A673 (cell line): ENCODE results near the gene NHS. TPM values are rescaled to one million over a fixed set of nuclear protein-coding genes. Genes with fewer than 3 reads are reported as not detected.

Source experiments
- BruUV-seq: library from RNA; stranded (reverse); fragments of 400-500 nt; replicated peaks from 2 replicates; lab custom pipeline; 2021; lab: Mats Ljungman, UMichigan
- CTCF ChIA-PET: fragments of 300-600 bp; sonication (Branson Sonifier 250); formaldehyde crosslinking; loops from one replicate; lab custom pipeline; 2022; ENCODE audit warnings: antibody characterized with exemption; lab: Charles Lee
- POLR2A ChIA-PET: fragments of 300-600 bp; sonication (Branson Sonifier 250); formaldehyde crosslinking; loops from one replicate; lab custom pipeline; 2022; ENCODE audit warnings: antibody characterized with exemption; ENCODE audit not compliant: low non-redundant PET; lab: Charles Lee
- DNase-seq: peaks from one replicate; pipeline ENCODE4 v3.0.0-alpha.2; 2015; ENCODE audit warnings: low spot score
- H3K27ac ChIP-seq: fragments of 200-600 bp; sonication (generic); 2 replicates; pipeline ENCODE4 v1.5.1; 2016; ENCODE audit warnings: mixed run types, low read depth, mild to moderate bottlenecking, mixed read lengths, antibody characterized with exemption, low read length; ENCODE audit not compliant: poor library complexity, severe bottlenecking
- H3K27me3 ChIP-seq: fragments of 200-600 bp; sonication (generic); replicated peaks from 2 replicates; pipeline ENCODE4 v1.6.1; 2017; ENCODE audit warnings: mixed run types, low read depth, mild to moderate bottlenecking, mixed read lengths, antibody characterized with exemption, low read length; ENCODE audit not compliant: insufficient read depth, poor library complexity
- H3K36me3 ChIP-seq: fragments of 200-600 bp; sonication (generic); 2 replicates; pipeline ENCODE4 v1.6.1; 2016; ENCODE audit warnings: mixed run types, mild to moderate bottlenecking, mixed read lengths, antibody characterized with exemption, low read length; ENCODE audit not compliant: insufficient read depth, poor library complexity, severe bottlenecking
- H3K4me1 ChIP-seq: fragments of 200-600 bp; sonication (generic); 2 replicates; pipeline ENCODE4 v1.6.1; 2017; ENCODE audit warnings: mixed run types, mild to moderate bottlenecking, mixed read lengths, antibody characterized with exemption, low read length; ENCODE audit not compliant: insufficient read depth, poor library complexity, severe bottlenecking
- H3K4me3 ChIP-seq: fragments of 200-600 bp; sonication (generic); 2 replicates; pipeline ENCODE4 v1.5.1; 2016; ENCODE audit warnings: low read depth, mixed run types, mild to moderate bottlenecking, mixed read lengths, low read length; ENCODE audit not compliant: poor library complexity, severe bottlenecking
- H3K9me3 ChIP-seq: fragments of 200-600 bp; sonication (generic); 2 replicates; pipeline ENCODE4 v1.6.1; 2016; ENCODE audit warnings: mixed run types, low read depth, mild to moderate bottlenecking, mixed read lengths, antibody characterized with exemption, low read length; ENCODE audit not compliant: poor library complexity, severe bottlenecking
- CTCF ChIP-seq: fragments of 300-800, 200-600 bp; sonication (generic); conservative IDR thresholded peaks from 2 replicates; pipeline ENCODE4 v1.5.1; 2017; ENCODE audit warnings: low read depth, mild to moderate bottlenecking, antibody characterized with exemption, low read length, moderate library complexity, mixed read lengths
- EZH2 ChIP-seq: fragments of 200-600 bp; sonication (generic); IDR thresholded peaks from 2 replicates; pipeline ENCODE4 v1.6.1; 2017; ENCODE audit warnings: borderline replicate concordance, low read depth, mild to moderate bottlenecking, mixed read lengths, antibody characterized with exemption, low read length; ENCODE audit not compliant: poor library complexity, severe bottlenecking
- intact Hi-C: fragments of 100-400 bp; cut with micrococcal nuclease; formaldehyde crosslinking; loops from one replicate; pipeline ENCODE4 v1.10.0; 2022; ENCODE audit not compliant: unreplicated experiment
- total RNA-seq: library from RNA; stranded (reverse); gene quantifications from 2 replicates; pipeline ENCODE4 v1.2.3, GENCODE V29; 2021

NHS gene
- total RNA-seq, 1 experiment from 2014 or later: 0.37 TPM

- ChIA-PET CTCF (no interaction called here), POLR2A (no interaction called here)
- Histone ChIP-seq H3K4me1 (no peaks in the 10 kb centered on the region), H3K36me3 (no peaks in the 10 kb centered on the region), H3K27ac (no peak overlapping the region), H3K9me3 (no peaks in the 10 kb centered on the region), H3K27me3 (peaks cover 15% of the 10 kb centered on the region), H3K4me3 (no peak overlapping the region)
- BruUV-seq: no TSS peak
- intact Hi-C loops: no loop called here
- TF ChIP-seq CTCF (no peak), EZH2 (no peak)
- DNase-seq: no peak
Measured at GRCh38 chrX:17644001-17644400, 269.0 kb downstream of the NHS start.

- POLR2A ChIA-PET: no interaction called here
Measured at GRCh38 chrX:17654116-17654515, 279.1 kb downstream of the NHS start.

GRCh38 chrX:17655211-17656034 lies 280.4 kb downstream of the NHS start:
- DNase-seq: no peak
- Histone ChIP-seq H3K4me1 (no peaks in the 10 kb centered on the region), H3K36me3 (no peaks in the 10 kb centered on the region), H3K27me3 (peaks cover 32% of the 10 kb centered on the region), H3K9me3 (no peaks in the 10 kb centered on the region), H3K4me3 (no peak overlapping the region), H3K27ac (no peak overlapping the region)
- BruUV-seq: no TSS peak
- POLR2A ChIA-PET: no interaction called here
- TF ChIP-seq EZH2 (peak; percentile 42), CTCF (no peak)
- intact Hi-C loops: no loop called here
- CTCF ChIA-PET: no interaction called here

More at GRCh38 chrX:17654116-17654515, 279.1 kb downstream of the NHS start:
- intact Hi-C loops: no loop called here
- no peak for DNase-seq
- no TSS peak for BruUV-seq
- Histone ChIP-seq H3K27me3 (peaks cover 37% of the 10 kb centered on the region), H3K27ac (no peak overlapping the region), H3K9me3 (no peaks in the 10 kb centered on the region), H3K4me3 (no peak overlapping the region), H3K36me3 (no peaks in the 10 kb centered on the region), H3K4me1 (no peaks in the 10 kb centered on the region)
- CTCF ChIA-PET: no interaction called here
- no peak for TF ChIP-seq EZH2
- TF ChIP-seq CTCF: no peak
